Measurements from ENCODE around the gene MICAL2. TPM values are rescaled to one million over a fixed set of nuclear protein-coding genes. Genes with fewer than 3 reads are reported as not detected.
A peak's percentile ranks its signal among the peaks of the same experiment; 100 is the strongest.

Gene MICAL2
- polyA plus RNA-seq, 2 of the 4 experiments (the other 2 are of a cell fraction): 39.8 to 42.1 TPM

GRCh38 chr11:12172493-12173013 is 62.2 kb downstream of the MICAL2 start (continued):
- no peak for TF ChIP-seq E2F6 (IDR thresholded peaks at IDR 0.05; ENCODE audit: borderline replicate concordance, low read depth)
- TF ChIP-seq CBX8 (IDR thresholded peaks at IDR 0.05): no peak
- TF ChIP-seq TP53 (CRISPR knock-in tag; IDR thresholded peaks at IDR 0.05): no peak
- TF ChIP-seq CBX2 (IDR thresholded peaks at IDR 0.05; ENCODE audit: borderline replicate concordance, low read depth): no peak

GRCh38 chr11:12173111-12173510 is 62.7 kb downstream of the MICAL2 start:
- H3K9me3 ChIP-seq: no peaks in the 10 kb centered on the region
- 83% methylated on average over 4 of the region's 4 CpGs for WGBS (ENCODE audit: missing lambda C conversion rate)
- no peak for TF ChIP-seq EHF (CRISPR knock-in tag; IDR thresholded peaks at IDR 0.05)
- no peak for TF ChIP-seq ATOH8 (CRISPR knock-in tag; IDR thresholded peaks at IDR 0.05; ENCODE audit: low read depth)
- TF ChIP-seq HOXB13 (CRISPR knock-in tag; IDR thresholded peaks at IDR 0.05; ENCODE audit: low read depth): no peak
- no peak for TF ChIP-seq FOXS1 (CRISPR knock-in tag; IDR thresholded peaks at IDR 0.05)
- no peak for TF ChIP-seq CHD2 (IDR thresholded peaks at IDR 0.05; ENCODE audit: low read length, partially characterized antibody)
- no peak for TF ChIP-seq PBX3 (IDR thresholded peaks at IDR 0.05)
- no peak for TF ChIP-seq HOXA7 (CRISPR knock-in tag; IDR thresholded peaks at IDR 0.05)
- TF ChIP-seq ELK1 (IDR thresholded peaks at IDR 0.05; ENCODE audit: low read depth, low read length): no peak
- TF ChIP-seq MYC (IDR thresholded peaks at IDR 0.05; ENCODE audit: borderline replicate concordance, low read length): no peak
- TF ChIP-seq JUN (IDR thresholded peaks at IDR 0.05): no peak
- TF ChIP-seq SMC3 (IDR thresholded peaks at IDR 0.05): no peak
- no peak for TF ChIP-seq FOSB (CRISPR knock-in tag; IDR thresholded peaks at IDR 0.05)
- no peak for TF ChIP-seq CEBPB (IDR thresholded peaks at IDR 0.05)
- no peak for TF ChIP-seq RCOR1 (IDR thresholded peaks at IDR 0.05; ENCODE audit: low read depth, low read length)
- no peak for TF ChIP-seq HES2 (IDR thresholded peaks at IDR 0.05)
- no peak for TF ChIP-seq CBX2 (IDR thresholded peaks at IDR 0.05; ENCODE audit: borderline replicate concordance, low read depth)
- TF ChIP-seq FOSL2 (IDR thresholded peaks at IDR 0.05): no peak
- TF ChIP-seq FOSL2 (CRISPR knock-in tag; IDR thresholded peaks at IDR 0.05): no peak
- TF ChIP-seq POLR2A (IDR thresholded peaks at IDR 0.05; ENCODE audit: low read length): no peak
- TF ChIP-seq EP300 (IDR thresholded peaks at IDR 0.05): no peak
- peak overlapping the region; percentile 32 to 67 for H3K27ac ChIP-seq
- no peak overlapping the region for H3K4me3 ChIP-seq
- H3K4me2 ChIP-seq: no peak overlapping the region
- H3K4me1 ChIP-seq: peaks cover 80% of the 10 kb centered on the region
- FAIRE-seq (no peak), ATAC-seq (no peak), DNase-seq (ENCODE audit: low read depth in 1 of 2, low spot score in 1 of 2) (no peak)
- ChIA-PET CTCF (interaction anchor here (0.6 to 1.4 kb wide), 3 partner anchors 11 to 62 kb away, joined by 3 read pairs; no protein-coding TSS in a partner anchor), POLR2A (no interaction called here)

GRCh38 chr11:12174128-12174476 is 63.7 kb downstream of the MICAL2 start:
- ATAC-seq (no peak), DNase-seq (ENCODE audit: low read depth in 1 of 2, low spot score in 1 of 2) (no peak), FAIRE-seq (no peak)
- Histone ChIP-seq H3K9me3 (no peaks in the 10 kb centered on the region), H3K4me2 (peak overlapping the region; percentile 23; the same call in 2 of the 3 replicates), H3K4me1 (peaks cover 80% of the 10 kb centered on the region), H3K4me3 (no peak overlapping the region), H3K27ac (peak overlapping the region; percentile 82)
- CTCF ChIA-PET: interaction anchor here (1.0 kb wide), 1 partner anchor 11 kb away, joined by 3 read pairs; no protein-coding TSS in a partner anchor
- no peak for TF ChIP-seq MAZ (IDR thresholded peaks at IDR 0.05; ENCODE audit: borderline replicate concordance, low read depth, low read length)
- TF ChIP-seq FOSL2 (IDR thresholded peaks at IDR 0.05): no peak
- TF ChIP-seq FOSL2 (CRISPR knock-in tag; IDR thresholded peaks at IDR 0.05): no peak
- no peak for TF ChIP-seq ZNF302 (CRISPR knock-in tag; IDR thresholded peaks at IDR 0.05)
- TF ChIP-seq JUN (IDR thresholded peaks at IDR 0.05): no peak
- no peak for TF ChIP-seq TFCP2L1 (CRISPR knock-in tag; IDR thresholded peaks at IDR 0.05)
- POLR2A ChIA-PET: no interaction called here
- 65% methylated on average over 1 of the region's 1 CpG for WGBS (ENCODE audit: missing lambda C conversion rate)

Data from A549 (cell line).